HG02678 (cell line): ENCODE data around the gene EXOC4.
"Not testable (repeated sequence)": the region's sequence is repeated elsewhere in the genome, so short reads cannot be mapped to it uniquely, and the experiment has no call there.

Experiments used
- ATAC-seq: cut with Tn5 transposase; IDR thresholded peaks from one replicate; pipeline ENCODE4 v1.9.1; 2021; ENCODE audit warnings: mild to moderate bottlenecking, moderate library complexity; ENCODE audit not compliant: unreplicated experiment

Gene EXOC4

DNA sequence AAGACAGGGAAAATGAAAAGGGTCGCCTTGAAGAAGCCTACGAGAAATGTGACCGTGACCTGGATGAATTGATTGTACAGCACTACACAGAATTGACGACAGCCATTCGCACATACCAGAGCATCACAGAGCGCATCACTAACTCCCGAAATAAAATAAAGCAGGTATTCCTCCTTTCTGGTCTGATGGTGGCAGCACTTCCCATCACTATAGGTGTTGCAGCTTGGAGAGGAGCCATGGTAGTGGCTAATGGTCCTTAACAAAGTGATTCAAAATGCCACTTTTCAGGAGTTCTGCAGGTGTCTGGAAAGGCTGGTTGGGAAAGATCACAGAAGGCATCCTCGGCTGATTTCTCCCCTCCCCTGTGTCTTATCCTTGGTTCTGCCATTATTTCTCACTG, 22.1 kb downstream of the EXOC4 start:
- no peak for ATAC-seq

DNA sequence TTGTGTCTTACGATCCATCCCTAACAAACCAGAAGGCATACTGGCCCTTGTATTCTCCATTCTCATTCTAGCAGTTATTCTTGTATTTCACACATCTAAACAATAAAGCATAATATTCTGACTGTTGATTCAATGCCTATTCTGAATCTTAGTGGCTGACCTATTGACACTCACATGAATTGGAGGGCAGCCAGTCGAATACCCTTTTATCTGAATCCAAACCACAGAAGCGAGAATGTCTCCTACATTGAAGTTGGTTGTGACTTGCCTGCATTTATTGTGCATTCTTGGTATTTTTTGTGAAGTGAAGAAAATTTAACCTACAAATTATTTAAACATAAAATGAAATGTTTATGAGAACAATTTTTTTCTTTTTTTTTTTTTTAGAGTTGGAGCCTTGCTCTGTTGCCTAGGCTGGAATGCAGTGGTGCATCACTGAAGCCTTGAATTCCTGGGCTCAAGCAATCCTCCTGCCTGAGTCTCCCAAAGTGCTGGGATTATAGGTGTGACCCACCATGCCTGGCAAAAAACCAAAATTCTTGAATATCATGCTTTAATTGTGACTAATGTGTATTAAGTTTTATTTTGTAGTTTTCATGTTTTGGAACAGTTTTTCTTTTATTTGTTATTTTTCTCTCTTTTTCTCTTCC, 22.7 kb downstream of the EXOC4 start:
- ATAC-seq = no peak

DNA sequence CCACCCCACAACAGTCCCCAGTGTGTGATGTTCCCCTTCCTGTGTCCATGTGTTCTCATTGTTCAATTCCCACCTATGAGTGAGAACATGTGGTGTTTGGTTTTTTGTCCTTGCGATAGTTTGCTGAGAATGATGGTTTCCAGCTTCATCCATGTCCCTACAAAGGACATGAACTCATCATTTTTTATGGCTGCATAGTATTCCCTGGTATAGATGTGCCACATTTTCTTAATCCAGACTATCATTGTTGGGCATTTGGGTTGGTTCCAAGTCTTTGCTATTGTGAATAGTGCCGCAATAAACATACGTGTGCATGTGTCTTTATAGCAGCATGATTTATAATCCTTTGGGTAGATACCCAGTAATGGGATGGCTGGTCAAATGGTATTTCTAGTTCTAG, 26.1 kb downstream of the EXOC4 start:
- not testable (repeated sequence) for ATAC-seq

DNA sequence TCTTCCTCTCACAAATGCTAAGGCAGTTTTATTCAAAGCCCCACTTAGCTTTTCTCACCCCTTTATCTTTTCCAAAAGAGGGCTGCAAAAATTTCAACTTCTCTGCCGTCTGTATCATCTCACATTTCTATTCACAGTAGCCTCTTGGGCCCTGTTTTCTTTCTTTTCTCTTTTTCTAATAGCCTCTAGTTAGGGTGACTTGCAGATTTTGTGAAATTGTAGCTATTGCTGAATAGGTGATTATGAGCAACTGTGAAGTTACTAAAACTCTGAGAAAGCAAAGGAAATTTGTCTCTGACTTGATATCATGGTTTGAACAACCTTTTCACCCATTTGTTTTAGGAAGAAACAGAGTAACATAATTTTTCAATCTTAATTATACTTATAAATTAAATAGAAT, 29.2 kb downstream of the EXOC4 start:
- ATAC-seq = no peak

DNA sequence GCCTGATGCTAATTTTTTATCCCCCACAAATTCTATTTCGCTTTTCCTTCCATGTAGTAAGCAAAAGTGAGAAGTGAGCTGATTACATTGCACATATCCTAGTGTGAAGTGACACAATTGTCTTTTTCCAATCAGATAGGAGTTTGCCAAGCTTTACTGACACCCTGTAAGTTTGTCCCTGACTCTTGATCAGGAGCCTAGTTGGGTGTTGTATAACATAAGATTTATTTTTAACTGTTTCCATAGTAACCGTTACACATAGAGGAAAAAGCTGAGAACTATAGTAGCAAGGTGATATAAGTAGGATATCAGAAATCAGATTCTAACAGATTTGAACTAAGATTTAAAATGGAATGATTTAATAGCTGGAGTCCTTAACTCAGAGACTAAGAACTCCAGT, 31.2 kb downstream of the EXOC4 start:
- ATAC-seq = no peak

DNA sequence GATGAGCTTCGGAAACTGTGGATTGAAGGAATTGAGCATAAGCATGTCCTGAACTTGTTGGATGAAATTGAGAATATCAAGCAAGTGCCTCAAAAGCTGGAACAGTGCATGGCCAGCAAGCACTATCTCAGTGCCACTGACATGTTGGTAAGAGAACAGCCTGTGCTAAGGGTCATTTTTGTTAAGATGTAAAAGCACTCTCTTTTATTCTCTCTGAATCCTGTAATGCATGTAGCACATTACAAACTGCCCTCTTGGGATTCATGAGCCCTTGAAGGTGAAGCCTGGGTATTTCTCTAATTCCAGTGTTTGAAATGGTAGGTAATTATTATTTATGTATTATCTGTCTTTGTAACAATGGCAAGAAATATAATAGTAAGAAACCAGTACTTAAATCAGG, 36.1 kb downstream of the EXOC4 start:
- ATAC-seq = no peak

DNA sequence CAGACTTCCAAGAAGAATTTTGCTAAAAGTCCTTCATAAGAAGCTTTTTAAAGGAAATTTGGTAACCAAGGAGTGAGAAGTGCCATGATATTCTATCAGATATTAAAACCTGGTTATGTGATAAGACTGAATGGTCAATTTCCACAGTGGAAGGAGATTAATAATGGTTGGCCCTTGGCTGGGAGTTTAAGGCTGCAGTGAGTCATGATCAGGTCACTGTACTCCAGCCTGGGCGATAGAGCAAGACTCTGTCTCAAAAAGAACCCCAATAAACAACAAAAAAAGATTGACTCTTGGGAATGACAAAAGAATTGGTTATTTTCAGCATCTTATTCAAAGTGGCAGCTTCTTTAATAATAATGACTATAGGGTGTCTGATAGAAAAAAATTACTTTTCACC, 37.2 kb downstream of the EXOC4 start:
- ATAC-seq = no peak

DNA sequence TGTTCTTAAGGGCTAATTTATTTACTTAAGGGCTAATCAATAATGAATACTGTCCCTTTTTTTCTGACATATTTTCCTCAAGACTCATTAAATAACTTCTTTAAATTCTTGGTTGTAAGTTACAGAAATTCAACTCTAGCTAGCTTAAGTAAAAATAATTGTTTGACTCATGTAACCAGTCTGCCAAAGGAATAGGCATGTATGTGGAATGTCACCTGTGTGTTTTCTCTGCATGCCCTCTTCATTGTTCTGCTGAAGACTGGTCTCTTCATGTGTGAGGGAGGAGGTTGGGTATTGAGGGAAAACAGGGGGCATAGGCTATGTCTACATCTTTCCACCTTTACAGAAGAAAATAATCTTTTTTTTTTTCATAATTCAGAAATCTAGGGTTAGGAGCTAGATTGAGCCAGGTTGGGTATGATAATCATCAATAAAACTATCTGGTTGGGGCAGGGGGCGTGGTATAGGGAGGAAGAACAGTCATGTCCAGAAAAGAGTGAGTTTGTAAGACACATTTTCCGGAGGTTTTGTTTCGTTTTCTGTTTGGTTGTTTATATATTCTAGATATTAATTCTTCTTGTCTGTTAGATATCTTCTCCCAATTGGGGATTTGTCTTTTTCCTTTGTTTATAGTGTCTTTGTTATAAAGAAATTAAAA, 37.9 kb downstream of the EXOC4 start:
- no peak for ATAC-seq

DNA sequence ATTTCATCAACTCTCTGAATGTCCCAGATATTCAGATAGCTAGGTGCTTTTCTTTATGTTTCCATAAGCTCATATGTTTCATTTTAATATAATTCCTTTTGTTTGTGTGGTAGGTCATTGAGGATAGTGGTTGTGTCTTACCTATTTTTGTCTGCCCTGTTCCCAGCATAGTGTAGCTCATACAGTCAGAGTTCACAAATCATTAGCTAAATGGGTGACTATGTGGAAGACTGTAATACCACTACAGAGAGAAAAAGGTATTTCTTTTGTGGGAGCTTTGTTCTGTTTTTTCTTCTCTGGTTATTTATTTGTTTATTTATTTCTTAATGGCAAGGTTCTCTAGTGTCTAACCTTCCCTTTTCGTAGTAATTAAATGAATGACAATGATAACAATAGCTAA, 39.8 kb downstream of the EXOC4 start:
- no peak for ATAC-seq

DNA sequence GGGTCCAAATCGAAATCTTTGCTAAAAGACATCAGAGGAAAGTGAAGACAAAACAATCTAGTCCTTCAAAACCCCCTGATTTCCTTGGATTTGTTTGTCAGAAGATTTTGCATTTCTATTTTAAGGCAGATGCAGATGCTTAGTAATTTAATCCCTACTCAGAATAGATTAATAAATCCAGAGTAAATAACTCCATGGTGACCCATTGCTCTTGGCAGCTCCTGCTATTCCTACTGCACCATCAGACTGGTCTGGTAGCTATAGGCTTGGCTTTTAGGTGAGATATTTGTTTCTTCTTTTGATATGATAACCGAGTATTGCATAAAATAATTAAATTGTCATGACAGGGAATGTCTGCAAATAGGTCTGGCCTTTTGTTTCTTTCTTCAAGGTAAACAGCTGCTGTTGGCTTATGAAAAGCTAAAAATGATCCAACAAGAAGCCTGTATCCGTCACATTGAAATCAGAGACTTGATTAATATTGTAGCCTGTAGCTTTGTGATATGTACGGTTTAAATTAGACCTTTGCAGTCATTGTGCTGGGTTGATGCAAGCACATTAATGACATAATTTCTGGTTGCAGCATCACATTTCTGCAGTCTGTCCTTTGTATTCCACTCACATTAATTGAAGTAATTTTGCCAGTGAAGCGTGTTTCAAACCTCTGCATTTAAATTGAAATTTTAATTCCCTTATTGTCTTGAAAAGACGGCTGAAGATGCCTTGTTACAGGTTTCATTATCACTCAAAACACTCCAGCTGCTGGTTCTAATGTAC, 40.7 kb downstream of the EXOC4 start:
- no peak for ATAC-seq

DNA sequence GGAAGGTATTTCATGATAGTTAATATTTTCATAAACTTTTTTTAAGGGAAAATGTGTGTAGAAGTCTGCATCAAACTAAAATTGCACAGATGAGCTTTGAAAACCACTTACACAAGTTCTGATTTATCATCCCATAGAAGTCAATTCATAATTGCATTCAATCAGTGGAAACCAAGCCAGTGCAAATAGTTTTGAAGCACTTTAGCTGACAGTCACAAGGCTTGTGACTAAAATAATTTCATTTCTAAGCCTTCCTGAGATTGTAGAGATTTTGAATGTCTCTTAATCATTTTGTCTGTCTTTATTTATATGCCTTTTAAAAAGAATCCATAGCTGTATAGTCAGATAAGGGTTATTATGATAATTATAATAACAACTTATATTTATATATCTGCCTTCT, 41.4 kb downstream of the EXOC4 start:
- ATAC-seq = no peak

DNA sequence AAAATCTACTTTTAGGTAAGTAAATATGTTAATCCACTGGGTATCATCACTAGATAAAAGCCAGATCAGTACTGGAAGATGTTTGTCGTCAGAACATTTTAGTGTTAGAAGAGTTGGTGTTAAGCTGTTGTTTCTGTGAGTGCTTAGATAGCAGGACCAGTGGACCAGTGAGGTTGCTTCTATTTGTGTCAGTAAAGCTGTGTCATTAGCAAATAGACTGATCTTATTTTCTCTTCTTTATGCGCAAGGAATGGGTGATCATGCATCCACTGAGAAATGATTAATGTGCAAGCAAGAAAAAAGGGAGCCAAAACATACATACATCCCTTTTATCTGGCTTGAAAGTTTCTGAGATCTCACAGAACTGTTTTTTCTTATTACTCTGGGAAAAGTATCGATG, 42.6 kb downstream of the EXOC4 start:
- no peak for ATAC-seq

DNA sequence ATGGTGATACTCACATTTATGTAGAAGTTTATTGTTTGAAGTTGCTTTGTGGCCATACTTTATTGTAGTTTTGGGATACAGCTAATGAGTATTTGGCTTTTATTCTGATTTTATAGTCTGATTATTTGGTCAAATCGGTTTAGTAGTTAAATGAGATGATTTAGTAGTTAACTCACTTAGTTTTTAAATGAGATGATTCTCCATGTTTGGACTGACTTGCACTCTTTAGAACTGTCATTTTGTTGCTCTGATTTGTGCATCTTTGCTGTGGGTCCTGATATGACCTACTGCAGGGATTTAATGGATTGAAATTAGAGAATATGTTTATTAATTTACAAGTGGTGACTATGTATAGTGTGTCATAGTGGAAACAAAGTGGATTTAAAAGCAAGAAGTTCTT, 44.2 kb downstream of the EXOC4 start:
- ATAC-seq = no peak

DNA sequence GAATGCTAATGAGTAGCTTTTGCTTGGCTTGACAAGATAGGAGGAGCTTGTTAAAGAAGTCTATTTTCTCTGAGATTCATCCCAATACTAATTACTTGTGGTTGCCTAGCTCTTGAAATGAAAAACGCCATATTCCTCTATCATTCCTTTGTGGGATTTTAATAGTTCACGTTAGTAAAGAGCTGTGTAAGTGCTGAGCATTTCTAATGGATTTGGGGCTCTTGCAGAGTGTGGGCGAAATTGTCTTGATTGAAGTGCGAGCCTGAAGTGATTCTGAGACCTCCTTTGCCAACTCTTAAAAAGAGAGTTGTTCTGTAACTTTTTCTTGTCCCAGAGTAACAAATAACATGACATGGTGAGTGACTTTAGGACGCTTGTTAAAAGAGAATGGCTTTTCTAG, 45.2 kb downstream of the EXOC4 start:
- no peak for ATAC-seq

DNA sequence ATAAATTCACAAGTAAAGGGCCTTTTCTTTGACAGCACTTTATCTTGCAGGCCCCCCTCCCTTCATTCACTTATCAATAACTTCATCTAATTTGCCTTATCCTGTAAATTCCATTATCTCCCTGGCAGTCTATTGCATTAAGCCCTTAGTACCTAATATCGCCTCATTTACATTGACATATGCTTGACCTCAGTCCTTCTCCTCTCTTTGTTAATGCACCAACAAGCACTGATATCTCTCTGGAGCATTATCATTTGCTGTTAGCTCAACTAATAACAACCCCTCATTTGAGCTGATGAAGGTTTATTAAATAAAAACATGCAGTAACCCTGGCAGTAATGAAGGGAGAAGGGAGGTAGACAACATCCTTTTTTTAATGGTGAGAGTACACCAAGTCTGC, 46.8 kb downstream of the EXOC4 start:
- no peak for ATAC-seq

DNA sequence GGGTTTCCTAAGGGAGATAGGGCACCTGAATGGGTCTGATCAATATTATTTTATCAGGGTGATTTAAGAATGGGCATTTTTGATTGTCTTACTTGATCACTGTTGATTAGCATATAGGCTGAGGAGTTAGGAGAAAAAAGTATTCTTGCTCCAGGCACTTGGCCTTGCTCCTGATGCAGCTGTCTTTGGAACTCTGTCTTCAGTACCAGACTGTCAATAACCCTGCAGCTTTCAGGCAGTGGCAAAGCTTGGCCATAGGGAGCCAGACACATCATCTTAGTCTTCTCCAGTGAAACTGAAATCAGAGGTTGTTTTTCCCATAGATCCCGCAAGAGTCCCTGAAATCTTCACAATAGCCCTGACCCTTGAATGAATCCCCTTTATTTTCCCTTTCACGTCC, 47.2 kb downstream of the EXOC4 start:
- ATAC-seq = no peak

DNA sequence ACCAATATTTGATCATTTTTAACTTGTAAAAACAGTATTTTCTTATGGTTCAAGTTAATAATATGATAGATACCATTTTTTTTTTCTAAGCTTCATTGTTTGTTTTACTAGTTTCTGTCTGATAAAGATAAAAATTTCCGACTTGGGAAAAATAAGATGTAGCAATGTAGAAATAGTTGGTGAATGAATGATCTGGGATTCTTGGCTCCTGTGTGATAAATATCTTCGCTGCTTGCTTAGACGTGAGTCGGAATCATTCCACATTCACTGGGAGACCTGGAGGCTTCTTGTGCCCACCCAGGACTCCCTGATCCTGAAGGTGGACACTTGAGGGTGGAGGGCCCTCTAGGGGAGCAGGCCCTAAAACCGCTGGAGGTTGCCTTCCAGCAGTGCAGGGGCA, 47.9 kb downstream of the EXOC4 start:
- ATAC-seq = no peak

DNA sequence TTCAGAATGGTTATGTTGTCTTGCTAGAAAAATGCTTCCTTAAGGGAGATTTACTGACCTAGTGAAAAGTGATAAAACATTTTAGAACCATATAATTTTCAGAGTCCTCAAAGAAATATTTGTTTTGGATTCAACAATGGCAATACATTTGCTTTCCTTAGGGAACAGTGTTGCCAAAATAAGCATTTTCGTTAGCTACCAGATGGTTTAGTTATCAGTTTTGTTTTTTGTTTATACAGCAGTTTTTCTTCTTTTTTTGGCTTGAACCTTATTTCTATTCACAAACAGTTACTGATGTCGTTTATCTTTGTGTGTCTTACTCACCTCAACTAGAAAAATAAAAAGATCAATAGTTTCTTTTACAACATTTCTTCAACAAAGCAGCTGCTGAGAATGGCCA, 48.6 kb downstream of the EXOC4 start:
- ATAC-seq = no peak

DNA sequence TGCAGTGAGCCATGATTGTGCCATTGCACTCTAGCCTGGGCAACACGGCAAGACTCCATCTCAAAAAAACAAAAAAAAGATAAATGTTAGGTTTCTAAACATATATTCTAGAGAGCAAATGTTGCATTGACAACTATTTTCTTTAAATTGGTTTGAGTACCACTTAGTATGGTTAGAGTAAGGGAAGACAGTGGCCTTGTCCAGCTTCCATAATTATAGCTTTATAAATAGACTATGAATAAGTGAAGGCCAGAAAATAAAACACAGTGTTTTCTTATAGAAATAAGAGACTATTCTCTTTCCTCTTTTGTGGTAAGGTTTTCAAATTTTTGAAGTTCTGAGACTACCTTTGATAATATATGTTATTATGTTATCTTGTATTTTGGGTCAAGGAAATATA, 50.5 kb downstream of the EXOC4 start:
- no peak for ATAC-seq

DNA sequence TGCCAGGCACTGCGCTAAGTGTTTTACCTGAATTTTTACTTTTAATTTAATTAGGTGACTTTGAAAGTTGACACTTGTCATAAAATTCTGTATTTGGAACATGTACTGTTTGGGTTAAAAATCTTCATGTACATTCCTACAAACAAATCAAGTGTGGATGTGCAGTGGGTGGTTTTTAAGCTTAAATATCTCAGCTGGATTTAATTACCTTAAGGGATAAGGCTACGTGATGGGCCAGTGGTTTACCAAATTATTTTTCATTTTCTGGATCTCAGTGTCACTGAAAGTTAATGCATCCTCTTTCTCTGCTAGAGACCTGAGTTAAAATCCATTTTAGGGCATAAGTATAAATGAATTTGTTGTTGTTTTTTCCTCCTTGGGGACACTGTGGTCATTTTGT, 51.1 kb downstream of the EXOC4 start:
- ATAC-seq = no peak

DNA sequence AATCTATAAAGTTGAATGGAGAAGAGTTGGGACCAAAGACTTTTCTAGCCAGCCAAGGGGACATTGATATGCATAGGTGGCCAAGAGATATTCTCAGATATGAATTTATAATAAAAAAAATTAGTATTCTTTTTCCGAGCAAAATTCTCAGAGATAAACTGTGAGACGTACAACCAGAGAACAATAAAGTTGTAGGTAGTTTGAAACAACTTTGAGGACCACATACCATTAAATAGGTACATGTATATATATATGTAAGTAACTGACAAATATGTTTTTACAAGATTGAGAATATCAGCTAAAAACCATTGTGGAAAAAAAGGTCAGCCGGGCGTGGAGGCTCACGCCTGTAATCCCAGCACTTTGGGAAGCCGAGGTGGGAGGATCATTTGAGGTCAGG, 56.5 kb downstream of the EXOC4 start:
- no peak for ATAC-seq

DNA sequence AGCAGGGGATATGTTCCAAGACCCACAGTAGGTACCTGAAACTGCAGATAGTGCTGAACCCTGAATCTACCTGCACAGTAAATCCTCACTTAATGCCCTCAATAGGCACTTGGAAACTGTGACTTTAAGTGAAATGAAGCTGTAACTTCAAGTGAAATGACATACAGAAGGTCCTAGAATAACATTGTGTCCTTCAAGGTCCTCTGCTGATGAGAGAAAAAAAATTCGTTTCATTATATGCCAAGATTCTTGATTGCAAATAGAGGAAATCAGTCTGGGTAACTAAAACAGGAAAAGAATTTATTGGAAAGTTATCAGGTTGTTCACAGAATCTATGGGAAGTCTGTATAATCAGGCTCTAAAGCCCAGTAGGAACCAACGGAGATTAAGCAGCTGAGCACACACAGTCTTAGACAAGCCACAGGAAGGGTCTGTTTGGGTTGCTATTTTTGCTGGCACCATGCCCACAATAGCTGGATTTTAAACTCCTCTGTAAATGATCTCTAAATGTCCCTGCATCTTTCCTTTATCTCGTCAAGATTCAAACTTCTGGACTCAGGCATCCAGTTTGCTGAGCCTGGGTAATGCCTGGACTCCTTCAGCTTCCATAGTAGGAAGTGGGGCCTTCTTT, 57.5 kb downstream of the EXOC4 start:
- ATAC-seq = no peak
